HEK293 (cell line): Measurements from ENCODE around the gene MARCHF10.

Source experiments
- CTCF ChIA-PET: fragments of 350-600 bp; formaldehyde crosslinking; extraction: SDS; loops from one replicate; lab custom pipeline; 2021; ENCODE audit warnings: antibody characterized with exemption; lab: Yijun Ruan, JAX
- POLR2A ChIA-PET: fragments of 300-600 bp; formaldehyde crosslinking; extraction: SDS; loops from one replicate; lab custom pipeline; 2020; ENCODE audit warnings: antibody characterized with exemption, inconsistent platforms; lab: Yijun Ruan, JAX
- H3K27ac ChIP-seq: fragments of 200-500 bp; sonication (Bioruptor generic); 2 replicates; pipeline ENCODE4 v1.5.1; 2014; ENCODE audit warnings: low read depth, low read length, control low read depth, inconsistent platforms; ENCODE audit errors: extremely low read depth
- H3K36me3 ChIP-seq, 2 experiments: fragments of 200-500 bp in 1 of 2; sonication (Bioruptor generic) in 1 of 2; 1 replicate in 1 of 2; 2 replicates in 1 of 2; pipeline ENCODE4 v1.5.1; 2014 to 2017; ENCODE audit warnings: inconsistent platforms in 2 of 2, low read length in 2 of 2; ENCODE audit not compliant: control insufficient read depth in 2 of 2, insufficient read depth in 1 of 2
- H3K4me1 ChIP-seq: fragments of 200-500 bp; sonication (Bioruptor generic); 2 replicates; pipeline ENCODE4 v1.5.1; 2014; ENCODE audit warnings: mild to moderate bottlenecking, low read length, inconsistent platforms; ENCODE audit not compliant: control insufficient read depth, insufficient read depth
- H3K4me3 ChIP-seq: 2 replicates; pipeline ENCODE4 v1.5.1; 2011; ENCODE audit warnings: low read depth, mild to moderate bottlenecking, control low read depth, low read length, moderate library complexity
- H3K9me3 ChIP-seq: fragments of 200-500 bp; sonication (Bioruptor generic); 2 replicates; pipeline ENCODE4 v1.5.1; 2014; ENCODE audit warnings: low read depth, low read length, inconsistent platforms; ENCODE audit not compliant: control insufficient read depth, insufficient read depth
- SCRT2 ChIP-seq: fragments of 450-650 bp; formaldehyde crosslinking; IDR thresholded peaks from 2 replicates; pipeline ENCODE4 v1.5.1; 2016; ENCODE audit warnings: missing biosample characterization, missing genetic modification characterization
- SETDB1 ChIP-seq: IDR thresholded peaks from one replicate; pipeline ENCODE4 v1.6.1; 2017; ENCODE audit warnings: mild to moderate bottlenecking, low read length, moderate library complexity, mixed read lengths; ENCODE audit not compliant: insufficient read length
- SP2 ChIP-seq: fragments of 450-650 bp; formaldehyde crosslinking; IDR thresholded peaks from 2 replicates; pipeline ENCODE4 v1.5.1; 2016; ENCODE audit warnings: missing biosample characterization, missing genetic modification characterization
- ZEB2 ChIP-seq: fragments of 450-650 bp; formaldehyde crosslinking; IDR thresholded peaks from 2 replicates; pipeline ENCODE4 v1.5.1; 2016; ENCODE audit warnings: missing biosample characterization, missing genetic modification characterization
- ZFP37 ChIP-seq: fragments of 450-650 bp; formaldehyde crosslinking; IDR thresholded peaks from 2 replicates; pipeline ENCODE4 v1.5.1; 2016; ENCODE audit warnings: missing biosample characterization, missing genetic modification characterization
- ZNF140 ChIP-seq: fragments of 450-650 bp; formaldehyde crosslinking; IDR thresholded peaks from 2 replicates; pipeline ENCODE4 v1.5.1; 2016; ENCODE audit warnings: missing biosample characterization, missing genetic modification characterization
- ZNF184 ChIP-seq: fragments of 450-650 bp; IDR thresholded peaks from 2 replicates; pipeline ENCODE4 v1.5.1; 2018; ENCODE audit warnings: missing biosample characterization, mild to moderate bottlenecking, missing genetic modification characterization
- ZNF274 ChIP-seq, 2 experiments: fragments of 200-500 bp in 1 of 2; fragments of 450-650 bp in 1 of 2; sonication (Bioruptor generic) in 1 of 2; formaldehyde crosslinking in 1 of 2; IDR thresholded peaks; 2 replicates each; pipeline versions ENCODE4 v1.5.1 to v1.6.1; 2014 to 2016; ENCODE audit warnings: borderline replicate concordance in 1 of 2, inconsistent platforms in 1 of 2, low read length in 1 of 2, missing biosample characterization in 1 of 2, missing genetic modification characterization in 1 of 2
- ZNF354C ChIP-seq: fragments of 450-650 bp; formaldehyde crosslinking; IDR thresholded peaks from 2 replicates; pipeline ENCODE4 v1.5.1; 2016; ENCODE audit warnings: missing biosample characterization, missing genetic modification characterization, low read depth, borderline replicate concordance
- ZNF473 ChIP-seq: fragments of 450-650 bp; formaldehyde crosslinking; IDR thresholded peaks from 2 replicates; pipeline ENCODE4 v1.5.1; 2017; ENCODE audit warnings: missing biosample characterization, missing genetic modification characterization
- ZNF48 ChIP-seq: fragments of 450-650 bp; formaldehyde crosslinking; IDR thresholded peaks from 2 replicates; pipeline ENCODE4 v1.5.1; 2016; ENCODE audit warnings: missing biosample characterization, missing genetic modification characterization
- ZNF558 ChIP-seq: fragments of 450-650 bp; formaldehyde crosslinking; IDR thresholded peaks from 2 replicates; pipeline ENCODE4 v1.5.1; 2016; ENCODE audit warnings: missing biosample characterization, missing genetic modification characterization
- ZNF660 ChIP-seq: fragments of 450-650 bp; IDR thresholded peaks from 2 replicates; pipeline ENCODE4 v1.5.1; 2018; ENCODE audit warnings: missing biosample characterization, mild to moderate bottlenecking, missing genetic modification characterization
- ZNF830 ChIP-seq: fragments of 450-650 bp; IDR thresholded peaks from 2 replicates; pipeline ENCODE4 v1.5.0; 2018; ENCODE audit warnings: missing biosample characterization, missing genetic modification characterization, low read depth, mild to moderate bottlenecking, moderate library complexity
- TF ChIP-seq, protein P1 (sequence below): fragments of 450-650 bp; formaldehyde crosslinking; IDR thresholded peaks from 2 replicates; pipeline ENCODE4 v1.5.1; 2016; ENCODE audit warnings: missing biosample characterization, missing genetic modification characterization
- TF ChIP-seq, protein P2 (sequence below): fragments of 450-650 bp; IDR thresholded peaks from 2 replicates; pipeline ENCODE4 v1.5.1; 2018; ENCODE audit warnings: missing biosample characterization, missing genetic modification characterization
- TF ChIP-seq, protein P3 (sequence below): fragments of 450-650 bp; formaldehyde crosslinking; IDR thresholded peaks from 2 replicates; pipeline ENCODE4 v1.5.1; 2017; ENCODE audit warnings: missing biosample characterization, missing genetic modification characterization
- TF ChIP-seq, protein P4 (sequence below): fragments of 450-650 bp; formaldehyde crosslinking; IDR thresholded peaks from 2 replicates; pipeline ENCODE4 v1.5.1; 2016; ENCODE audit warnings: missing biosample characterization, missing genetic modification characterization
- TF ChIP-seq, protein P5 (sequence below): fragments of 450-650 bp; formaldehyde crosslinking; IDR thresholded peaks from 2 replicates; pipeline ENCODE4 v1.5.1; 2016; ENCODE audit warnings: missing biosample characterization, missing genetic modification characterization

The MARCHF10 gene

DNA sequence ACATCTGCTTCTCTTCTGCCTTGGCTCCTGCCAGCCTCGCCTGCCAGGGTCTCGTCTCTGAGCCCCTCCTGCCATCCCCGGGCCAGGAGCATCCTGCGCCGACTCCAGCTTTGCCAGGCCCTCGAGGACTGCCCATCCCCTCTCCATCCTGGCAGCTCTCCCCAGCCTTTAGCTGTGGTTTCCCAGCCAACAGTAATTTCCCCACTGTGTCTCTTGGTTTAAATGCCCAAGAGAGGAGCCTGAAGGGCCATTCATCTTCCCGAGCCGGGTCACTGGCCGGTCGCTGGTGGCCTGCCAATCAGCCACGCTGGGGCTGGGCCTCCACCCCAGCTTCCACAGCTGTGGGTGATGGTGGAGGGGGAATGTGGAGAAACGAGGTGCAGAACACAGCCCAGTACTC lies 132.9 kb downstream of the MARCHF10 start (continued):
- TF ChIP-seq, protein P1, sequence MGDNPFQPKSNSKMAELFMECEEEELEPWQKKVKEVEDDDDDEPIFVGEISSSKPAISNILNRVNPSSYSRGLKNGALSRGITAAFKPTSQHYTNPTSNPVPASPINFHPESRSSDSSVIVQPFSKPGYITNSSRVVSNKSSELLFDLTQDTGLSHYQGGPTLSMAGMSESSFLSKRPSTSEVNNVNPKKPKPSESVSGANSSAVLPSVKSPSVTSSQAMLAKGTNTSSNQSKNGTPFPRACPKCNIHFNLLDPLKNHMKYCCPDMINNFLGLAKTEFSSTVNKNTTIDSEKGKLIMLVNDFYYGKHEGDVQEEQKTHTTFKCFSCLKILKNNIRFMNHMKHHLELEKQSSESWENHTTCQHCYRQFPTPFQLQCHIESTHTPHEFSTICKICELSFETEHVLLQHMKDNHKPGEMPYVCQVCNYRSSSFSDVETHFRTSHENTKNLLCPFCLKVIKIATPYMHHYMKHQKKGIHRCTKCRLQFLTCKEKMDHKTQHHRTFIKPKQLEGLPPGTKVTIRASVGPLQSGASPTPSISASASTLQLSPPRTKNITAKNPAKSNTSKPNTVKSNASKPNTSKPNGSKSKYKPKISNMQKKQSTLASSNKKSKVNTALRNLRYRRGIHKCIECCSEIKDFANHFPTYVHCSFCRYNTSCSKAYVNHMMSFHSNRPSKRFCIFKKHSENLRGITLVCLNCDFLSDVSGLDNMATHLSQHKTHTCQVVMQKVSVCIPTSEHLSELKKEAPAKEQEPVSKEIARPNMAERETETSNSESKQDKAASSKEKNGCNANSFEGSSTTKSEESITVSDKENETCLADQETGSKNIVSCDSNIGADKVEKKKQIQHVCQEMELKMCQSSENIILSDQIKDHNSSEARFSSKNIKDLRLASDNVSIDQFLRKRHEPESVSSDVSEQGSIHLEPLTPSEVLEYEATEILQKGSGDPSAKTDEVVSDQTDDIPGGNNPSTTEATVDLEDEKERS = no peak
- TF ChIP-seq ZNF660 (tag by site-specific recombination) = no peak
- no peak for TF ChIP-seq ZNF48 (tag by site-specific recombination)

DNA sequence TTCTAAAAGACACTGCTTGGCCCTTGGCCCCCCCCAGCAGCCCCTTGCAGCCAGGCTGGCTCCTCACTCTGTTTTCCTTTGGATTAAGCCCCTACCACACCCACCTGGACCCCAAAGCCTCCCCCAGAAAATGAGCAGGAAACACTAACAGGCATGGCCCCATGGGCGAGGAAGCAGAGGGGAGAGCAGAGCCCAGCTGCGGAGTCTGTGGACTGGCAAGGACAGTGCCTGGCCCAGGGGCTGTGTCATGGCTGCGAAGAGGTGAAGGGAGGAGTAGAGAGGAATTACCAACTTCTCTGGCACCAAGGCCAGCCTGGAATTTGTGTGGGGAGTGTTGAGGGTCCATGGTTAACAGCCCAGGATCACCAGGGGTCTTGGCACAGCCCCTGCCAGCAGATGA lies 133.3 kb downstream of the MARCHF10 start:
- CTCF ChIA-PET = interaction anchor here (1.1 kb wide), 1 partner anchor 15 kb away, joined by 5 read pairs; no protein-coding TSS in a partner anchor
- POLR2A ChIA-PET = interaction anchor here (1.2 kb wide), 1 partner anchor 22 kb away, joined by 3 read pairs; no protein-coding TSS in a partner anchor
- Histone ChIP-seq H3K9me3 (no peaks in the 10 kb centered on the region), H3K4me3 (no peak overlapping the region), H3K4me1 (no peaks in the 10 kb centered on the region), H3K27ac (no peak overlapping the region), H3K36me3 (peaks cover 0 to 76% of the 10 kb centered on the region in 2 experiments; a peak in 1 of 3 replicates)
- TF ChIP-seq, protein P2, sequence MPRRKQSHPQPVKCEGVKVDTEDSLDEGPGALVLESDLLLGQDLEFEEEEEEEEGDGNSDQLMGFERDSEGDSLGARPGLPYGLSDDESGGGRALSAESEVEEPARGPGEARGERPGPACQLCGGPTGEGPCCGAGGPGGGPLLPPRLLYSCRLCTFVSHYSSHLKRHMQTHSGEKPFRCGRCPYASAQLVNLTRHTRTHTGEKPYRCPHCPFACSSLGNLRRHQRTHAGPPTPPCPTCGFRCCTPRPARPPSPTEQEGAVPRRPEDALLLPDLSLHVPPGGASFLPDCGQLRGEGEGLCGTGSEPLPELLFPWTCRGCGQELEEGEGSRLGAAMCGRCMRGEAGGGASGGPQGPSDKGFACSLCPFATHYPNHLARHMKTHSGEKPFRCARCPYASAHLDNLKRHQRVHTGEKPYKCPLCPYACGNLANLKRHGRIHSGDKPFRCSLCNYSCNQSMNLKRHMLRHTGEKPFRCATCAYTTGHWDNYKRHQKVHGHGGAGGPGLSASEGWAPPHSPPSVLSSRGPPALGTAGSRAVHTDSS (tag by site-specific recombination) = no peak
- no peak for TF ChIP-seq ZNF184 (tag by site-specific recombination)
- TF ChIP-seq, protein P3, sequence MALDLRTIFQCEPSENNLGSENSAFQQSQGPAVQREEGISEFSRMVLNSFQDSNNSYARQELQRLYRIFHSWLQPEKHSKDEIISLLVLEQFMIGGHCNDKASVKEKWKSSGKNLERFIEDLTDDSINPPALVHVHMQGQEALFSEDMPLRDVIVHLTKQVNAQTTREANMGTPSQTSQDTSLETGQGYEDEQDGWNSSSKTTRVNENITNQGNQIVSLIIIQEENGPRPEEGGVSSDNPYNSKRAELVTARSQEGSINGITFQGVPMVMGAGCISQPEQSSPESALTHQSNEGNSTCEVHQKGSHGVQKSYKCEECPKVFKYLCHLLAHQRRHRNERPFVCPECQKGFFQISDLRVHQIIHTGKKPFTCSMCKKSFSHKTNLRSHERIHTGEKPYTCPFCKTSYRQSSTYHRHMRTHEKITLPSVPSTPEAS = no peak
- TF ChIP-seq, protein P4, sequence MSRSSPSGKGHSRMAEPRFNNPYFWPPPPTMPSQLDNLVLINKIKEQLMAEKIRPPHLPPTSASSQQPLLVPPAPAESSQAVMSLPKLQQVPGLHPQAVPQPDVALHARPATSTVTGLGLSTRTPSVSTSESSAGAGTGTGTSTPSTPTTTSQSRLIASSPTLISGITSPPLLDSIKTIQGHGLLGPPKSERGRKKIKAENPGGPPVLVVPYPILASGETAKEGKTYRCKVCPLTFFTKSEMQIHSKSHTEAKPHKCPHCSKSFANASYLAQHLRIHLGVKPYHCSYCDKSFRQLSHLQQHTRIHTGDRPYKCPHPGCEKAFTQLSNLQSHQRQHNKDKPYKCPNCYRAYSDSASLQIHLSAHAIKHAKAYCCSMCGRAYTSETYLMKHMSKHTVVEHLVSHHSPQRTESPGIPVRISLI (tag by site-specific recombination) = no peak
- TF ChIP-seq ZNF558 = no peak
- no peak for TF ChIP-seq SETDB1
- no peak for TF ChIP-seq SP2
- no peak for TF ChIP-seq ZNF48 (tag by site-specific recombination)
- TF ChIP-seq ZNF274 (IDR thresholded peaks at IDR 0.05; ENCODE audit: low read length) = no peak
- no peak for TF ChIP-seq ZNF274 (tag by site-specific recombination; IDR thresholded peaks at IDR 0.05; ENCODE audit: borderline replicate concordance)
- TF ChIP-seq ZNF830 (tag by site-specific recombination) = no peak
- TF ChIP-seq ZNF354C (tag by site-specific recombination) = no peak
- no peak for TF ChIP-seq ZFP37 (tag by site-specific recombination)
- TF ChIP-seq ZEB2 = no peak
- TF ChIP-seq, protein P5, sequence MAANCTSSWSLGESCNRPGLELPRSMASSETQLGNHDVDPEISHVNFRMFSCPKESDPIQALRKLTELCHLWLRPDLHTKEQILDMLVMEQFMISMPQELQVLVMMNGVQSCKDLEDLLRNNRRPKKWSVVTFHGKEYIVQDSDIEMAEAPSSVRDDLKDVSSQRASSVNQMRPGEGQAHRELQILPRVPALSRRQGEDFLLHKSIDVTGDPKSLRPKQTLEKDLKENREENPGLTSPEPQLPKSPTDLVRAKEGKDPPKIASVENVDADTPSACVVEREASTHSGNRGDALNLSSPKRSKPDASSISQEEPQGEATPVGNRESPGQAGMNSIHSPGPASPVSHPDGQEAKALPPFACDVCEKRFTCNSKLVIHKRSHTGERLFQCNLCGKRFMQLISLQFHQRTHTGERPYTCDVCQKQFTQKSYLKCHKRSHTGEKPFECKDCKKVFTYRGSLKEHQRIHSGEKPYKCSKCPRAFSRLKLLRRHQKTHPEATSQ (tag by site-specific recombination) = no peak
- no peak for TF ChIP-seq ZNF140 (tag by site-specific recombination)
- no peak for TF ChIP-seq ZNF473 (tag by site-specific recombination)
- TF ChIP-seq SCRT2 (tag by site-specific recombination) = no peak
